T-cell (primary cell): Measurements from ENCODE around the gene NUDT22. TPM values are rescaled to one million over a fixed set of nuclear protein-coding genes. Genes with fewer than 3 reads are reported as not detected.
A peak's percentile ranks its signal among the peaks of the same experiment; 100 is the strongest.

Experiments used
- ATAC-seq, 4 experiments: fragments of 200-7000 bp in 3 of 4; fragments of 150-1000 bp in 1 of 4; cut with Tn5 transposase; replicated peaks in 1 of 4; 1 replicate in 3 of 4; 2 replicates in 1 of 4; pipeline ENCODE4 v1.10.0; 2021; ENCODE audit warnings: moderate library complexity in 3 of 4, mild to moderate bottlenecking in 2 of 4, moderate number of reproducible peaks in 1 of 4
- CTCF ChIA-PET, 2 donors: fragments of 300-600 bp; sonication (Branson Sonifier 250); formaldehyde crosslinking; loops; one replicate each; lab custom pipeline; 2022; ENCODE audit warnings: antibody characterized with exemption in 2 of 2; lab: Charles Lee
- POLR2A ChIA-PET, 2 donors: fragments of 300-600 bp; sonication (Branson Sonifier 250); formaldehyde crosslinking; loops; one replicate each; lab custom pipeline; 2022; ENCODE audit warnings: antibody characterized with exemption in 2 of 2; lab: Charles Lee
- DNase-seq, 35 experiments: peaks; one replicate each; pipeline versions ENCODE4 v3.0.0 to v3.0.0-alpha.2; 2013 to 2023
- H3K27ac ChIP-seq: one replicate; pipeline ENCODE4 v1.5.1; 2013; ENCODE audit warnings: low read length
- H3K27me3 ChIP-seq, 2 experiments: replicated peaks in 1 of 2; 1 replicate in 1 of 2; 2 replicates in 1 of 2; pipeline versions ENCODE4 v1.6.1 to v1.7.0; 2013; ENCODE audit warnings: low read length in 1 of 2, mixed read lengths in 1 of 2; ENCODE audit not compliant: control insufficient read depth in 2 of 2, insufficient read depth in 2 of 2; ENCODE audit errors: extremely low read depth in 1 of 2
- H3K36me3 ChIP-seq, 2 donors: 1 replicate in 1 of 2; 2 replicates in 1 of 2; pipeline versions ENCODE4 v1.6.1 to v1.7.0; 2013; ENCODE audit warnings: low read length in 1 of 2; ENCODE audit not compliant: control insufficient read depth in 2 of 2, insufficient read depth in 1 of 2; ENCODE audit errors: extremely low read depth in 1 of 2
- H3K4me1 ChIP-seq, 2 experiments: 1 replicate in 1 of 2; 2 replicates in 1 of 2; pipeline versions ENCODE4 v1.6.1 to v1.7.0; 2013; ENCODE audit warnings: low read length in 2 of 2, mixed read lengths in 1 of 2; ENCODE audit not compliant: insufficient read depth in 2 of 2, control insufficient read depth in 1 of 2; ENCODE audit errors: extremely low read depth in 1 of 2
- H3K4me3 ChIP-seq, 2 donors: 1 replicate in 1 of 2; 2 replicates in 1 of 2; pipeline versions ENCODE4 v1.5.1 to v1.7.0; 2013; ENCODE audit warnings: mild to moderate bottlenecking in 2 of 2, low read length in 1 of 2, moderate library complexity in 1 of 2; ENCODE audit not compliant: control insufficient read depth in 1 of 2; ENCODE audit errors: extremely low read depth in 1 of 2
- H3K9me3 ChIP-seq: 2 replicates; pipeline ENCODE4 v1.7.0; 2013
- H3K27ac Mint-ChIP-seq, 2 donors: one replicate each; pipeline ENCODE4 v1.8.0; 2020 to 2021; ENCODE audit warnings: mild to moderate bottlenecking in 2 of 2, mixed read lengths in 2 of 2
- H3K27me3 Mint-ChIP-seq, 2 donors: one replicate each; pipeline ENCODE4 v1.8.0; 2021 to 2022; ENCODE audit warnings: mixed read lengths in 2 of 2
- H3K36me3 Mint-ChIP-seq: one replicate; pipeline ENCODE4 v1.8.0; 2021; ENCODE audit warnings: mixed read lengths
- H3K4me1 Mint-ChIP-seq, 3 donors: one replicate each; pipeline ENCODE4 v1.8.0; 2020 to 2022; ENCODE audit warnings: mixed read lengths in 3 of 3, mild to moderate bottlenecking in 1 of 3
- H3K4me3 Mint-ChIP-seq, 3 donors: one replicate each; pipeline ENCODE4 v1.8.0; 2020 to 2022; ENCODE audit warnings: mild to moderate bottlenecking in 3 of 3, mixed read lengths in 3 of 3, moderate library complexity in 3 of 3
- H3K9me3 Mint-ChIP-seq, 3 donors: one replicate each; pipeline ENCODE4 v1.8.0; 2020 to 2022; ENCODE audit warnings: mixed read lengths in 3 of 3
- WGBS: methylation state at CpG from one replicate; pipeline ENCODE4 v1.1.5; 2013; ENCODE audit warnings: missing lambda C conversion rate; ENCODE audit not compliant: insufficient coverage; 5-methylcytosine and 5-hydroxymethylcytosine counted together
- total RNA-seq, 35 experiments: library from RNA in 6 of 35; stranded (reverse) in 6 of 35; fragments of 120-200 nt in 1 of 35; gene quantifications; one replicate each; pipeline versions ENCODE4 v1.2.1 to v1.2.4 and lab custom pipeline; 2013 to 2026

Gene NUDT22
- total RNA-seq, 5 donors from 2014 or later (not counting 1 experiment from before 2014, with no cell fraction given) = 49.7 to 108 (median 97.5) TPM

DNA sequence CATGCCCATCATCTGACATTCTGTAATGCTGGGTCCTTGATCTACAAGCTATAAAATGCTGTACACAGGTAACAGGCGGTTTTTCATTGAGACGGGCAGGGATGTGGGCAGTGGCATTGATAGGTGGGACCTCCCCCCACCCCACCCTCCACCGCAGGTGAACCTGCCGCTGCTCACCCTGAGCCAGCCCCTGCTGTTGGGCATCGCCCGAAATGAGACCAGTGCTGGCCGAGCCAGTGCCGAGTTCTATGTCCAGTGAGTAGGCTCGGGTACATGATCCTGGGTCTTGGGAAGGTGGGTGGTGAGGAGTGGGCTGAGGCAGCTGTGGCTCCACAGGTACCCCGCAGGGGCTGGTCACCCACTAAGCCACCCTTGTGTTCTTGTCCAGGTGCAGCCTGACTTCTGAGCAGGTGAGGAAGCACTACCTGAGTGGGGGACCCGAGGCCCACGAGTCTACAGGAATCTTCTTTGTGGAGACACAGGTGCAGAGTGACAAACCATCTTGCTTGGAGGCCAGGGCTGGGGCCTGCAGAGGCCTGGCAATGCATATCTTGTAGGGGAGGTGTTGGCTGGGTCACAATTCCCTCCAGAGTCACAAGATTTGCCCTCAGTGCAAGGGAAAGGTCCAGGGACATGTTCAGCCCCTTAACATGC, 3.1 kb downstream of the NUDT22 start:
- ATAC-seq (no peak), DNase-seq (no peak)
- POLR2A ChIA-PET = no interaction called here
- Mint-ChIP-seq H3K4me3 (peak overlapping the region; percentile 82 to 92 (median 88)), H3K36me3 (no peaks in the 10 kb centered on the region), H3K9me3 (no peaks in the 10 kb centered on the region), H3K27ac (peak overlapping the region; percentile 88 to 91), H3K4me1 (peaks cover 56 to 62% (median 62%) of the 10 kb centered on the region in 3 donors), H3K27me3 (no peaks in the 10 kb centered on the region)
- no peak overlapping the region for H3K4me3 ChIP-seq
- peak overlapping the region; percentile 77 for H3K27ac ChIP-seq
- no peaks in the 10 kb centered on the region for H3K9me3 ChIP-seq
- H3K36me3 ChIP-seq = peaks cover 0 to 4% of the 10 kb centered on the region in 2 donors
- H3K27me3 ChIP-seq = no peaks in the 10 kb centered on the region
- H3K4me1 ChIP-seq = peaks cover 18 to 82% of the 10 kb centered on the region in 2 experiments
- CTCF ChIA-PET = interaction anchor here in 1 of 2 donors (0.8 kb wide), 1 partner anchor 25 kb away, joined by 3 read pairs; no protein-coding TSS in a partner anchor
- WGBS = 78% methylated on average over 6 of the region's 12 CpGs

DNA sequence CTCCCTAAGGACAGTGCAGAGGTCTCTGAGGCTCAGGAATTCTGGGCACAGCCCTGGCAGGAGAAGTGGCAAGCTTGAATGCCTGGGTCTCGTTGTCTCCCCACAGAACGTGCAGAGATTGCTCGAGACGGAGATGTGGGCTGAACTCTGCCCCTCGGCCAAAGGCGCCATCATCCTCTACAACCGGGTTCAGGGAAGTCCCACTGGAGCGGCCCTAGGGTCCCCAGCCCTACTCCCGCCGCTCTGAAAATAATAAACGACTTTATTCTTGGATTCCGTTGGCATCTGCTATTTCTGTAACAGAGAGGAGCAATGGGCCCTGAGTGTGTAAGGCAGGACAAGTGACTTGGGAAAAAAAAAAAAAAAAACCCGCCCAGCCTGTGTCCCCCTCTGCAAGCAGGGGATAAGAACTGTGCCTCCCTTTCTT, 3.7 kb downstream of the NUDT22 start:
- H3K36me3 ChIP-seq = peaks cover 0 to 4% of the 10 kb centered on the region in 2 donors
- Mint-ChIP-seq H3K4me1 (peaks cover 56 to 61% (median 60%) of the 10 kb centered on the region in 3 donors), H3K9me3 (no peaks in the 10 kb centered on the region), H3K27ac (peak overlapping the region; percentile 88 to 91), H3K36me3 (no peaks in the 10 kb centered on the region), H3K27me3 (no peaks in the 10 kb centered on the region), H3K4me3 (peak overlapping the region; percentile 82 to 92 (median 88))
- no peaks in the 10 kb centered on the region for H3K9me3 ChIP-seq
- ATAC-seq = no peak
- WGBS = 65% methylated on average over 9 of the region's 13 CpGs
- POLR2A ChIA-PET = interaction anchor here in 1 of 2 donors (0.7 kb wide), 1 partner anchor 11 kb away, joined by 4 read pairs; no protein-coding TSS in a partner anchor
- peak overlapping the region; percentile 75 to 76 for H3K4me3 ChIP-seq
- peaks cover 18 to 77% of the 10 kb centered on the region in 2 experiments for H3K4me1 ChIP-seq
- H3K27me3 ChIP-seq = no peaks in the 10 kb centered on the region
- H3K27ac ChIP-seq = peak overlapping the region; percentile 77
- CTCF ChIA-PET = interaction anchor here in 1 of 2 donors (0.6 to 0.8 kb wide), 3 partner anchors 26 to 220 kb away, joined by 3 read pairs; no protein-coding TSS in a partner anchor
- DNase-seq = no peak

DNA sequence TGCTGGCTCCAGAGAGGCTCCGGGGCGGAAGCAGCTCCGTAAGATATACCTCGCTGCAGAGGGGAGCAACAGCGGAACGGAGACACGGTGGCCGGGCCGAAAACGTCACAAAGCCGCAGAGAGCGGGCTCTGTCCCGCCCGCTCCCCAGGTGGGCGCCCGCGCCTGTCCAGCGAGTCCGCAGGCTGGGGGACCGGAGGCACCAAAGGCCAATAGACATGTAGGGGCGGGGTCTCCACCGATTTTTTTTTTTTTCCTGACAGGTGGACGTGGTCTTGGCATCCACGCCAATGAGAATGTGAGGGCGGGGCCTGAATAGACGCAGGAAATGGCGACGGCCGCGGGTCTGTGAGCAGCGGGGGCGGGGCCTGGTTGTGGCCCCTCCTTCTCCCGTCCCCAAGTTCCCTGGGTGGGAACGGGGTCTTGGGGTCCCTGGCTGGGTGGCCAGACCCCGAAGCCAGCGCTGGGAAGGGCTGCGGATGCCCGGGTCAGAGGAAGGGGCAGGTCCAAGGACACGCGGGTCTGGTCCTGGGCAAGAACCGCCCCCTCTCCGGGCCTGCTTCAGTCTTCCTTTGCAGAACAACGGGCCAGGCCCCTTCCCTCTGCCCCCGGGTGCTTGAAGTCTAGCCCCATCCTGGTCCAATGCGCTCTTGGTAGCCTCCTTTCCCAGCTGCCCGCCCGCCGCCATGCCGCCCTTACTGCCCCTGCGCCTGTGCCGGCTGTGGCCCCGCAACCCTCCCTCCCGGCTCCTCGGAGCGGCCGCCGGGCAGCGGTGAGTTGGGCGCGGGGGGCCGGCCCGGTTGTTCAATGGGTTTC, 4.3 kb downstream of the NUDT22 start, which contains the start of gene DNAJC4:
DNAJC4 (plus strand) TSS at position 378 of the 814 bp plus-strand sequence; CDS start at position 685, 307 bp downstream.
- no peaks in the 10 kb centered on the region for H3K36me3 Mint-ChIP-seq

DNA sequence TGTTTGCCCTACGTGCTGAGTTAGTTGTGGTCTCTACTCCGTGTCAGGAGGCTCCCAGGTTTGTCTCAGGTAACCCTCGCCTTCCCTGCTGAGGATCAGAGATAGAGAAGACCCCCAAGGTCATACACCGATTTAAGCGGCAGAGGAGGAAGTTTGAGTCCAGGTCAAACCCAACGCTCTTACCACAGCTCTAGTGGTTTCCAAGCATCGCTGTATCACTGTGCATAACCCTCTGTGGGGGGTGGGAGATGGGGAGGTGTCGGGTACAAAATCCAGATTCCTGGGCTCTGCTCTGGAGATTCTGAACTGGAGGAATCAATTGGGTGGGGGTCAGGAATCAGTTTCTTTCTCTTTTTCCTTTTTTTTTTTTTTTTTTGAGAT, 4.9 kb downstream of the NUDT22 start:
- Mint-ChIP-seq H3K9me3 (no peaks in the 10 kb centered on the region), H3K27ac (peak overlapping the region; percentile 74 to 88), H3K4me3 (peak overlapping the region; percentile 82 to 92 (median 88)), H3K4me1 (peaks cover 58 to 65% (median 59%) of the 10 kb centered on the region in 3 donors), H3K27me3 (no peaks in the 10 kb centered on the region), H3K36me3 (no peaks in the 10 kb centered on the region)
- DNase-seq (no peak), ATAC-seq (no peak)
- Histone ChIP-seq H3K4me3 (peak overlapping the region; percentile 75 to 76), H3K4me1 (peaks cover 24 to 77% of the 10 kb centered on the region in 2 experiments), H3K9me3 (no peaks in the 10 kb centered on the region), H3K36me3 (peaks cover 0 to 4% of the 10 kb centered on the region in 2 donors), H3K27me3 (no peaks in the 10 kb centered on the region), H3K27ac (peak overlapping the region; percentile 77)
- ChIA-PET POLR2A (no interaction called here), CTCF (interaction anchor here in 1 of 2 donors (1.2 kb wide), 1 partner anchor 87 kb away, joined by 3 read pairs; the partner anchor contains the start of gene PRDX5)
- 0% methylated on average over 1 of the region's 8 CpGs for WGBS

More for the DNA sequence above, 4.3 kb downstream of the NUDT22 start, which contains the start of gene DNAJC4:
- H3K27me3 ChIP-seq = no peaks in the 10 kb centered on the region
- H3K27ac Mint-ChIP-seq = peak within 1 kb of the TSS; percentile 88 to 91
- peak within 1 kb of the TSS; percentile 82 to 92 (median 88) for H3K4me3 Mint-ChIP-seq
- peaks cover 57 to 60% (median 58%) of the 10 kb centered on the region in 3 donors for H3K4me1 Mint-ChIP-seq
- 1% methylated on average over 55 of the region's 62 CpGs for WGBS
- ChIA-PET POLR2A (interaction anchor here in 1 of 2 donors (0.7 kb wide), 1 partner anchor 12 kb away, joined by 4 read pairs; no protein-coding TSS in a partner anchor), CTCF (interaction anchor here in 1 of 2 donors (0.6 to 0.8 kb wide), 3 partner anchors 26 to 219 kb away, joined by 3 read pairs; no protein-coding TSS in a partner anchor)
- H3K9me3 ChIP-seq = no peaks in the 10 kb centered on the region
- H3K36me3 ChIP-seq = peaks cover 0 to 4% of the 10 kb centered on the region in 2 donors
- peak; percentile 68 to 91 (median 82) for DNase-seq
- no peaks in the 10 kb centered on the region for H3K27me3 Mint-ChIP-seq
- H3K27ac ChIP-seq = peak within 1 kb of the TSS; percentile 77
- H3K4me1 ChIP-seq = peaks cover 23 to 75% of the 10 kb centered on the region in 2 experiments
- peak; percentile 45 to 62 (median 53) for ATAC-seq
- no peaks in the 10 kb centered on the region for H3K9me3 Mint-ChIP-seq
- peak within 1 kb of the TSS; percentile 75 to 76 for H3K4me3 ChIP-seq

DNA sequence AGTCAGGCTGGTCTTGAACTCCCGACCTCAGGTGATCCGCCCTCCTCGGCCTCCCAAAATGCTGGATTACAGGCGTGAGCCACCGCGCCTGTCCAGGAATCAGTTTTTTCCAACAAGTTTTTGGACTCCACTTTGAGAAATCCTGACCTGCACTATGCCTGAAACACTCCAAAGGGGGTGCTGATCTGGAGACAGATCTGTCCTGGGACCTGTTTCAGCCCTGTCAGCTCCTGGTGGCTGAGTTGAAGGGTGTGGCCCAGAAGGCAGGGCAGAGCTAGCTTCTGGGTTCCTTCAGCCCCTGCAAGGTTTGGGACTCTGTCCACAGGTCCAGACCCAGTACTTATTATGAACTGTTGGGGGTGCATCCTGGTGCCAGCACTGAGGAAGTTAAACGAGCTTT, 5.5 kb downstream of the NUDT22 start:
- Mint-ChIP-seq H3K27ac (peak overlapping the region; percentile 59 to 88), H3K36me3 (no peaks in the 10 kb centered on the region), H3K4me3 (peak overlapping the region; percentile 82 to 92 (median 88)), H3K9me3 (no peaks in the 10 kb centered on the region), H3K4me1 (peaks cover 58 to 65% (median 60%) of the 10 kb centered on the region in 3 donors), H3K27me3 (no peaks in the 10 kb centered on the region)
- ChIA-PET CTCF (interaction anchor here in 1 of 2 donors (1.2 kb wide), 1 partner anchor 86 kb away, joined by 3 read pairs; the partner anchor contains the start of gene PRDX5), POLR2A (no interaction called here)
- peaks cover 24 to 77% of the 10 kb centered on the region in 2 experiments for H3K4me1 ChIP-seq
- no peak overlapping the region for H3K27ac ChIP-seq
- DNase-seq (no peak), ATAC-seq (no peak)
- no peaks in the 10 kb centered on the region for H3K27me3 ChIP-seq
- no peaks in the 10 kb centered on the region for H3K9me3 ChIP-seq
- H3K4me3 ChIP-seq = no peak overlapping the region
- 100% methylated on average over 7 of the region's 7 CpGs for WGBS
- H3K36me3 ChIP-seq = peaks cover 0 to 4% of the 10 kb centered on the region in 2 donors
